Sigmoid colon (tissue), 4 donors: Measurements from ENCODE around the gene LCN1.

Experiments used
- EP300 ChIP-seq, 4 donors: sonication (generic); formaldehyde crosslinking; IDR thresholded peaks; one replicate each; pipeline ENCODE4 v1.6.1; 2017; ENCODE audit warnings: antibody characterized with exemption in 4 of 4
- POLR2A ChIP-seq, 2 donors: fragments of 450-650 bp; IDR thresholded peaks; one replicate each; pipeline ENCODE4 v1.6.1; 2016; ENCODE audit warnings: antibody characterized with exemption in 2 of 2, mild to moderate bottlenecking in 2 of 2, moderate library complexity in 2 of 2
- POLR2AphosphoS5 ChIP-seq, 4 donors: sonication (generic); formaldehyde crosslinking; IDR thresholded peaks; one replicate each; pipeline ENCODE4 v1.6.1; 2017; ENCODE audit warnings: antibody characterized with exemption in 4 of 4

- TF ChIP-seq EP300 (IDR thresholded peaks at IDR 0.05) (no peak), POLR2A (IDR thresholded peaks at IDR 0.05) (no peak), POLR2AphosphoS5 (IDR thresholded peaks at IDR 0.05) (no peak)
Observed at GRCh38 chr9:135490166-135490870, 30.9 kb upstream of the LCN1 start.
